ENCODE measurements around the gene RRN3. TPM values are rescaled to one million over a fixed set of nuclear protein-coding genes. Genes with fewer than 3 reads are reported as not detected.

The RRN3 gene
- total RNA-seq, 2 experiments from 2014 or later, result 16.6 to 24.7 TPM

GRCh38 chr16:15035163-15035729 lies 58.8 kb downstream of the RRN3 start:
- Histone ChIP-seq H3K4me1 (ENCODE audit: insufficient read depth, low read length, poor library complexity, severe bottlenecking) (no peaks in the 10 kb centered on the region), H3K9me3 (ENCODE audit: low read length) (no peaks in the 10 kb centered on the region), H3K79me2 (ENCODE audit: insufficient read depth, low read depth, low read length) (no peaks in the 10 kb centered on the region), H3K36me3 (ENCODE audit: insufficient read depth, low read length) (peaks cover 92% of the 10 kb centered on the region), H4K20me1 (ENCODE audit: insufficient read depth, low read length) (no peaks in the 10 kb centered on the region), H3K27ac (ENCODE audit: low read depth, low read length, poor library complexity, severe bottlenecking) (no peak overlapping the region), H2AFZ (ENCODE audit: low read length) (no peak overlapping the region), H3K4me2 (ENCODE audit: low read length) (no peak overlapping the region), H3K9me2 (ENCODE audit: insufficient read depth, low read length) (no peaks in the 10 kb centered on the region), H3K4me3 (ENCODE audit: low read depth, low read length, poor library complexity, severe bottlenecking) (no peak overlapping the region)
- ChIA-PET CTCF (ENCODE audit: unreplicated experiment) (no interaction called here), POLR2A (no interaction called here)
- no TSS peak for BruUV-seq (replicated peaks)
- TF ChIP-seq EZH2phosphoT487 (IDR thresholded peaks at IDR 0.05; ENCODE audit: borderline replicate concordance, low read depth, low read length) (no peak), CTCF (conservative IDR thresholded peaks at IDR 0.05; ENCODE audit: low read length) (no peak)
- no peak for DNase-seq (ENCODE audit: low spot score)
- intact Hi-C loops (cut with micrococcal nuclease; ENCODE audit: unreplicated experiment), result no loop called here

GRCh38 chr16:15034266-15035162 lies 59.6 kb downstream of the RRN3 start:
- Histone ChIP-seq H3K27ac (ENCODE audit: low read depth, low read length, poor library complexity, severe bottlenecking) (no peak overlapping the region), H3K79me2 (ENCODE audit: insufficient read depth, low read depth, low read length) (no peaks in the 10 kb centered on the region), H3K4me1 (ENCODE audit: insufficient read depth, low read length, poor library complexity, severe bottlenecking) (no peaks in the 10 kb centered on the region), H4K20me1 (ENCODE audit: insufficient read depth, low read length) (no peaks in the 10 kb centered on the region), H3K4me3 (ENCODE audit: low read depth, low read length, poor library complexity, severe bottlenecking) (no peak overlapping the region), H3K4me2 (ENCODE audit: low read length) (no peak overlapping the region), H3K36me3 (ENCODE audit: insufficient read depth, low read length) (peaks cover 85% of the 10 kb centered on the region), H3K9me2 (ENCODE audit: insufficient read depth, low read length) (no peaks in the 10 kb centered on the region), H2AFZ (ENCODE audit: low read length) (no peak overlapping the region), H3K9me3 (ENCODE audit: low read length) (no peaks in the 10 kb centered on the region)
- DNase-seq (ENCODE audit: low spot score), result no peak
- ChIA-PET POLR2A (no interaction called here), CTCF (ENCODE audit: unreplicated experiment) (no interaction called here)
- TF ChIP-seq EZH2phosphoT487 (IDR thresholded peaks at IDR 0.05; ENCODE audit: borderline replicate concordance, low read depth, low read length) (no peak), CTCF (conservative IDR thresholded peaks at IDR 0.05; ENCODE audit: low read length) (no peak)
- no TSS peak for BruUV-seq (replicated peaks)
- intact Hi-C loops (cut with micrococcal nuclease; ENCODE audit: unreplicated experiment), result no loop called here

- H3K9me2 ChIP-seq (ENCODE audit: insufficient read depth, low read length), result no peaks in the 10 kb centered on the region
- H2AFZ ChIP-seq (ENCODE audit: low read length), result no peak overlapping the region
- POLR2A ChIA-PET, result no interaction called here
- no peaks in the 10 kb centered on the region for H3K79me2 ChIP-seq (ENCODE audit: insufficient read depth, low read depth, low read length)
- no peak for DNase-seq (ENCODE audit: low spot score)
- no peaks in the 10 kb centered on the region for H3K4me1 ChIP-seq (ENCODE audit: insufficient read depth, low read length, poor library complexity, severe bottlenecking)
- no peak overlapping the region for H3K4me2 ChIP-seq (ENCODE audit: low read length)
- H4K20me1 ChIP-seq (ENCODE audit: insufficient read depth, low read length), result no peaks in the 10 kb centered on the region
- CTCF ChIA-PET (ENCODE audit: unreplicated experiment), result no interaction called here
- TF ChIP-seq EZH2phosphoT487 (IDR thresholded peaks at IDR 0.05; ENCODE audit: borderline replicate concordance, low read depth, low read length) (no peak), CTCF (conservative IDR thresholded peaks at IDR 0.05; ENCODE audit: low read length) (no peak)
- no peak overlapping the region for H3K27ac ChIP-seq (ENCODE audit: low read depth, low read length, poor library complexity, severe bottlenecking)
- H3K36me3 ChIP-seq (ENCODE audit: insufficient read depth, low read length), result peaks cover 80% of the 10 kb centered on the region
- H3K9me3 ChIP-seq (ENCODE audit: low read length), result no peaks in the 10 kb centered on the region
- intact Hi-C loops (cut with micrococcal nuclease; ENCODE audit: unreplicated experiment), result no loop called here
- H3K4me3 ChIP-seq (ENCODE audit: low read depth, low read length, poor library complexity, severe bottlenecking), result no peak overlapping the region
- no TSS peak for BruUV-seq (replicated peaks)
These were observed 60.8 kb downstream of the RRN3 start for GRCh38 chr16:15033309-15033707.
